SK-N-SH treated with all-trans-retinoic acid at 6 μM for 48 hours (cell line): ENCODE results near the gene PHETA2.

Source experiments
- ATAC-seq: fragments of 200-7000 bp; cut with Tn5 transposase; 3 replicates; pipeline ENCODE4 v1.9.1; 2020; ENCODE audit warnings: mild to moderate bottlenecking, moderate library complexity
- ARNTL ChIP-seq: fragments of 450-650 bp; formaldehyde crosslinking; IDR thresholded peaks from 2 replicates; pipeline ENCODE4 v1.5.0; 2020; ENCODE audit warnings: low read depth, mild to moderate bottlenecking, moderate library complexity, borderline replicate concordance
- BACH2 ChIP-seq: fragments of 250-450 bp; sonication (Bioruptor Pico); IDR thresholded peaks from 2 replicates; pipeline ENCODE4 v1.9.0; 2021; ENCODE audit warnings: mild to moderate bottlenecking, borderline replicate concordance
- CSDC2 ChIP-seq: fragments of 250-450 bp; sonication (Bioruptor Pico); IDR thresholded peaks from 2 replicates; pipeline ENCODE4 v1.5.0; 2020; ENCODE audit warnings: mild to moderate bottlenecking, moderate library complexity
- ESRRG ChIP-seq: fragments of 250-450 bp; sonication (Bioruptor Pico); IDR thresholded peaks from 2 replicates; pipeline ENCODE4 v1.6.1; 2021; ENCODE audit warnings: mild to moderate bottlenecking
- GLIS3 ChIP-seq: fragments of 250-450 bp; sonication (Bioruptor Pico); IDR thresholded peaks from 2 replicates; pipeline ENCODE4 v1.5.0; 2020; ENCODE audit warnings: mild to moderate bottlenecking, moderate library complexity
- ISL1 ChIP-seq: fragments of 250-450 bp; sonication (Bioruptor Pico); IDR thresholded peaks from 2 replicates; pipeline ENCODE4 v2.1.2; 2022; ENCODE audit warnings: mild to moderate bottlenecking, moderate library complexity
- OSR1 ChIP-seq: fragments of 250-450 bp; sonication (Bioruptor Pico); IDR thresholded peaks from 2 replicates; pipeline ENCODE4 v1.8.0; 2022; ENCODE audit warnings: moderate library complexity, mild to moderate bottlenecking, inconsistent platforms
- PATZ1 ChIP-seq: fragments of 250-450 bp; sonication (Bioruptor Pico); IDR thresholded peaks from 2 replicates; pipeline ENCODE4 v1.8.0; 2020; ENCODE audit warnings: mild to moderate bottlenecking, moderate library complexity, borderline replicate concordance
- PPARA ChIP-seq: fragments of 250-450 bp; sonication (Bioruptor Pico); IDR thresholded peaks from 2 replicates; pipeline ENCODE4 v1.5.0; 2020; ENCODE audit warnings: mild to moderate bottlenecking, borderline replicate concordance
- RARB ChIP-seq: fragments of 250-450 bp; sonication (Bioruptor Pico); IDR thresholded peaks from 2 replicates; pipeline ENCODE4 v1.8.0; 2021; ENCODE audit warnings: mild to moderate bottlenecking, moderate library complexity
- SNAI2 ChIP-seq: fragments of 250-450 bp; sonication (Bioruptor Pico); IDR thresholded peaks from 2 replicates; pipeline ENCODE4 v1.5.0; 2020; ENCODE audit warnings: mild to moderate bottlenecking, moderate library complexity
- TCF4 ChIP-seq: fragments of 250-450 bp; sonication (Bioruptor Pico); IDR thresholded peaks from 2 replicates; pipeline ENCODE4 v1.8.0; 2021; ENCODE audit warnings: mild to moderate bottlenecking, moderate library complexity, borderline replicate concordance
- TOX ChIP-seq: fragments of 250-450 bp; sonication (Bioruptor Pico); IDR thresholded peaks from 2 replicates; pipeline ENCODE4 v1.8.0; 2021; ENCODE audit warnings: mild to moderate bottlenecking, moderate library complexity, borderline replicate concordance
- TSHZ2 ChIP-seq: fragments of 250-450 bp; sonication (Bioruptor Pico); IDR thresholded peaks from 2 replicates; pipeline ENCODE4 v1.5.0; 2020; ENCODE audit warnings: mild to moderate bottlenecking, moderate library complexity
- ZC3H10 ChIP-seq: fragments of 250-450 bp; sonication (Bioruptor Pico); IDR thresholded peaks from 2 replicates; pipeline ENCODE4 v1.5.1; 2021; ENCODE audit warnings: mild to moderate bottlenecking, moderate library complexity
- ZFP3 ChIP-seq: fragments of 250-450 bp; sonication (Bioruptor Pico); IDR thresholded peaks from 2 replicates; pipeline ENCODE4 v1.5.0; 2020; ENCODE audit warnings: mild to moderate bottlenecking, moderate library complexity
- ZFP30 ChIP-seq: fragments of 450-650 bp; formaldehyde crosslinking; IDR thresholded peaks from 2 replicates; pipeline ENCODE4 v1.5.0; 2022; ENCODE audit warnings: mild to moderate bottlenecking, moderate library complexity
- ZNF70 ChIP-seq: fragments of 450-650 bp; formaldehyde crosslinking; IDR thresholded peaks from 2 replicates; pipeline ENCODE4 v1.5.0; 2020; ENCODE audit warnings: mild to moderate bottlenecking, moderate library complexity
- TF ChIP-seq, protein P1 (sequence below): fragments of 250-450 bp; sonication (Bioruptor Pico); IDR thresholded peaks from 2 replicates; pipeline ENCODE4 v1.5.1; 2021; ENCODE audit warnings: mild to moderate bottlenecking, moderate library complexity

PHETA2 gene

GRCh38 chr22:42083119-42083518 is 9.1 kb downstream of the PHETA2 start:
- TF ChIP-seq OSR1 (no peak), ZNF70 (CRISPR knock-in tag) (no peak), ESRRG (CRISPR knock-in tag) (no peak), GLIS3 (no peak), CSDC2 (no peak), RARB (CRISPR knock-in tag) (no peak), ZC3H10 (no peak), BACH2 (no peak)
- no peak for ATAC-seq

GRCh38 chr22:42084874-42085273 is 10.8 kb downstream of the PHETA2 start:
- no peak for ATAC-seq
- TF ChIP-seq ZFP30 (CRISPR knock-in tag) (no peak), ZFP3 (CRISPR knock-in tag) (no peak), ISL1 (no peak), TOX (no peak), ARNTL (no peak), SNAI2 (CRISPR knock-in tag) (no peak), PPARA (CRISPR knock-in tag) (no peak), TCF4 (CRISPR knock-in tag) (no peak), TSHZ2 (CRISPR knock-in tag) (no peak), BACH2 (no peak), PATZ1 (CRISPR knock-in tag) (no peak), ESRRG (CRISPR knock-in tag) (no peak), RARB (CRISPR knock-in tag) (no peak), OSR1 (no peak), ZC3H10 (no peak)
- TF ChIP-seq, protein P1, sequence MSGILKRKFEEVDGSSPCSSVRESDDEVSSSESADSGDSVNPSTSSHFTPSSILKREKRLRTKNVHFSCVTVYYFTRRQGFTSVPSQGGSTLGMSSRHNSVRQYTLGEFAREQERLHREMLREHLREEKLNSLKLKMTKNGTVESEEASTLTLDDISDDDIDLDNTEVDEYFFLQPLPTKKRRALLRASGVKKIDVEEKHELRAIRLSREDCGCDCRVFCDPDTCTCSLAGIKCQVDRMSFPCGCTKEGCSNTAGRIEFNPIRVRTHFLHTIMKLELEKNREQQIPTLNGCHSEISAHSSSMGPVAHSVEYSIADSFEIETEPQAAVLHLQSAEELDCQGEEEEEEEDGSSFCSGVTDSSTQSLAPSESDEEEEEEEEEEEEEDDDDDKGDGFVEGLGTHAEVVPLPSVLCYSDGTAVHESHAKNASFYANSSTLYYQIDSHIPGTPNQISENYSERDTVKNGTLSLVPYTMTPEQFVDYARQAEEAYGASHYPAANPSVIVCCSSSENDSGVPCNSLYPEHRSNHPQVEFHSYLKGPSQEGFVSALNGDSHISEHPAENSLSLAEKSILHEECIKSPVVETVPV (CRISPR knock-in tag) = no peak

- TF ChIP-seq GLIS3 (no peak), PATZ1 (CRISPR knock-in tag) (no peak), CSDC2 (no peak), PPARA (CRISPR knock-in tag) (no peak), ISL1 (no peak), ZFP30 (CRISPR knock-in tag) (no peak), TSHZ2 (CRISPR knock-in tag) (no peak), BACH2 (no peak), TOX (no peak), SNAI2 (CRISPR knock-in tag) (no peak), RARB (CRISPR knock-in tag) (no peak)
- TF ChIP-seq, protein P1 (CRISPR knock-in tag) = no peak
- no peak for ATAC-seq
Measured at GRCh38 chr22:42086051-42086450, 12.0 kb downstream of the PHETA2 start.
